Glomerular endothelial cell (primary cell): ENCODE measurements around the gene NCOR2. TPM values are rescaled to one million over a fixed set of nuclear protein-coding genes. Genes with fewer than 3 reads are reported as not detected.
A peak's percentile ranks its signal among the peaks of the same experiment; 100 is the strongest.
"Not testable (repeated sequence)": the region's sequence is repeated elsewhere in the genome, so short reads cannot be mapped to it uniquely, and the experiment has no call there.

Experiments
- DNase-seq: peaks from one replicate; pipeline ENCODE4 v3.0.0-alpha.2; 2011; ENCODE audit warnings: low read depth, low spot score; ENCODE audit errors: extremely low read depth
- total RNA-seq: library from RNA; depleted of rRNA; stranded (reverse); fragments of >200 nt; gene quantifications from 2 replicates; pipeline ENCODE4 v1.2.3, GENCODE V29; 2015

NCOR2 gene
- total RNA-seq, 1 donor from 2014 or later = 295 TPM

DNA sequence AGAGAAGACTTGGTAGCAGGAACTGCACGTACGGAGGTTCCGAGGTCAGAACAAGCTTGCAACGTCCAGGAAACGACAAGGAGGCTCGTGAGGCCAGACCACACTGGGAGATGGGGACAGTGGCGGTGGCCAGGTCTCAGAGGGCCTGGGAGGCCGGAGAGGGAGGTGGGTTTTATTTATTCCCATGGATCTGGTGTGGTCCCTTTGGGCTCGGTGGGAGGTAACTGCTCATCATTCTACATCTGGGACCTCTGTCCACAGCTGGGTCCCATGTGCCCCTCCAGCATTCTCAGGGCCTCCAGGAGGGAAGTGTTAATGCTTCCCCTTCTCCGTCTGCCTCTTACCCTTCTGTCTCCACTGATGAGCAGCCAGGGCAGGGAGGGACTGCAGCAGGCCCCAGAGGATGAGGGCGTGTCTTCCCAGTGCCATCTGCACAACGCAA lies 35.7 kb upstream of the NCOR2 start:
- no peak for DNase-seq

DNA sequence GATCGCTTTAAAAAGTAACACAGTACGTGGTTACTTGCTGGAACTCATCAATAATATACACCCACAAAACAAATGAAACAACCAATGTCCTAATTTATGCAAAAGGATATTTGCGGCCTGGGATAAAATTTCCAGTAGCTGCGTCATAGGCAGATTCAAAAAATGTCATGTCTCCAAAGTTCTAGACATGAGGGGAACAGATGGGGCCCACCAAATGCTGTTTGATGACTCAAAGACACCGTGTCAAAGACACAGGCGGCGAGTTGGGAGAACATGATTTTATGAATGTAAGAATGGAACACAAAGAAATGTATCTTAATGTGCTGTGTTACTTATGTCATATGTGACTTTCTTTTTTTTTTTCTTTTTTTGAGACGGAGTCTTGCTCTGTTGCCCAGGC lies 34.3 kb upstream of the NCOR2 start:
- DNase-seq = no peak

DNA sequence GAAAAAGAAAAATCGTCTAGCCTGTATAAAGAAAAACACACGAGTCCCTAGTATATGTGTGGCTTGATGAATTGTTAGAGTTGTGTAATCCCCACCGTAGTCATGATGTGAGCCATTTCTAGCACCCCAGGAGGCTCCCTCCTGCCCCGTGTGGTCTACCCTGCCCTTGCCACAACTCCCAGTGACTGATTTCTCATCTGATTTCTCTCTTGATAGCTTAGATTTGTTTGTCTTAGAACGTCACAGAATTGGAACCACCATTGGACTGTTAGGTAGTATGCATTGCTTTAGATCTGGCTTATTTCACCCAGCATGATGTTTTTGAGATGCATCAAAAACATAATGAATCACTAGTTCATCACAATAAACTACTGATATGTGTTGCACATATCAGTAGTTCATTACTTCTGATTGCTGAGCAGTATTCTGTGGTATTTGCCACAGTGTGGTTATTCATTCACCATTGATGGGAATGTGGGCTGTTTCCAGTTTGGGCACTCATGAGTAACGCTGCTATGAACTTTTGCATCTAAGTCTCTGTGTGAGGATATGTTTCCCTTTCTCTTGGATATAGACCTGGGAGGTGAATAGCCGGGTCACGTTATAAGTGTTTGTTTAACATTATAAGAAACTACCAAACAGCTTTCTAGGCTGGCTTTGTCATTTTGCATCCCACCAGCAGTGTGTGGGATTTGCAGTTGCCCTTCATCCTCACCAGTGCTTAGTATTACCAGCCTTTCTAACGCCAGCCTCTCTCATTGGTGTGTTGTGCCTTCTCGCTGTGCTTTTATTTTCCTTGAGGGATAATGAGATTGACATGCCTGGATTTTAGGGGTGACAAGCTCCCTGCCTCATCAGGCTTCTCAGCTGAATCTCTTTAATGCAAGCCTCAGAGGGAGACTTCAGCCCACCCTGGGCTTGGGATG lies 31.9 kb upstream of the NCOR2 start:
- no peak for DNase-seq

DNA sequence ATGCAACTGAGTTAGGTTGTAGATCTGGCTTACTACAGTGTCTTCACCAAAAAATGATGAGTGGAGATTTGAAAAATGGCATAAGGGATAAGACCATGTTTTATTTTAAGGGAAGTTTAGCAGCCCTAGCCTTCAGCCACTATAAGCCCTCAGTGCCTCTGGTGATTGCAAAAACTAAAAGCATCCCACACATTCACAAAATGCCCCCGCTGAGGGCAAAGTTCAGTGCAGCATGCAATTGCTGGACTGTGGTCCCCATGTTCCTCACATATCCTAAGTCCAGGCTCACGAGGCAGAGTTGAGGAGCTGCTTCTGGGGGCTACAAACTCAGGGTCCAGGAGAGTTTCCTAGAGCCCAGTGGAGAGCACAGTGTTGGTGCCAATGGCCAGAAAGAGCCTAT lies 29.6 kb upstream of the NCOR2 start:
- DNase-seq = no peak

DNA sequence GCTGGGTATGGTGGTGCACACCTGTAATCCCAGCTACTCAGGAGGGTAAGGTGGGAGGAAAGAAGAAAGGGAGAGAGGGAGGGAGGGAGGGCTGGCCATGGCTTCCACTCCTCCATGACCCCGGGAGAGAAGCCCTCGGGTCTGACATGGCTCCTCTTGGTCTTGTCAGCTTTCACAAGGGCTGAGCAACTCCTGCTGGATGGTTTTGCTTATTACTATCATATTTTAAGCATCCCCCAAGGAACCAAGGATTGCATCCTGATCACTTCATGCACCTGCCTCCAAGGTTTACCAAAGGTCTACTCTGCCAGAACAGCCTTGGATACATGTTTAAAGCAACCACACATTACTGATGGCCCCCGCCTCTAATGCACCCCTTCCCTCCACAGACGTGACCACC lies 28.0 kb upstream of the NCOR2 start:
- no peak for DNase-seq

DNA sequence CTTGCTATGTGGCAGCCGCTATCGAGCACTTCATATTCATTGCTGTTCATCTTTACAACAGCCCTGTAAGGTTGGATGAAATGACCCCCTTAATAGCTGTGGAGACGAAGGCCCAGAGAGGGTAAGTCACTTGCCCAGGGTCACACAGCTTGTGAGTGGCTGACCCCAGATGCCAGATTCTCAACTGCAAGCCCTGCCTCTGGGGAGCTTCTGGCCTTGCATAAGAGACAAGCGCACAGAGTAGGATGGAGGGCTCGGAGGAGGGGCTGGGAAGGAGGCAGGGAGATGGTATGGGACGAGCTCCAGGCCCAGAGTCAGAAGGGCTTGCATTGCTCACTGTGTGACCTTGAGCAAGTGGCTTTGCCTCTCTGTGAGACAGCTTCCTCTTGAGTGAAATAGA lies 27.4 kb upstream of the NCOR2 start:
- DNase-seq = no peak

DNA sequence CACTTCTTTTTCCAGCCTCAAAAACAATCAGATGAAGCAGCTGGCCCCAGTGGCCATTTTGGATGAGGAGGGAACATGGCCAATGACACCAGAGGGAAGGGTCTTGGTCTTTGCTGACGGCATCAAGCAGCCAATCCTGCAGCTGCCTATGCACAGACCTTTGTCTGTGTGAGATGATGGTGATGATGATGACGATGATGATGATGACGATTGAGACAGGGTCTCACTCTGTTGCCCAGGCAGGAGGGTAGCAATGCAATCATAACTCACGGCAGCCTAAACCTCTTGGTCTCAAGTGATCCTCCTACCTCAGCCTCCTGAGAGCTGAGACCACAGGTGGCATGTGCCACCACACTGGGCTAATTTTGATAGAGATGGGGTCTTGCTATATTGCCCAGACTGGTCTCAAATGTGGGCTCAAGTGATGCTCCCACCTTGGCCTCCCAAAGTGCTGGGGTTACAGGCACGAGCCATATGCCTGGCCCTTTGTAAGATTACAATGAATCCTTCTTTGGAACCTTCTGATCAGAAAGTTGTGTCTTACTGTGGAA lies 26.5 kb upstream of the NCOR2 start:
- no peak for DNase-seq

DNA sequence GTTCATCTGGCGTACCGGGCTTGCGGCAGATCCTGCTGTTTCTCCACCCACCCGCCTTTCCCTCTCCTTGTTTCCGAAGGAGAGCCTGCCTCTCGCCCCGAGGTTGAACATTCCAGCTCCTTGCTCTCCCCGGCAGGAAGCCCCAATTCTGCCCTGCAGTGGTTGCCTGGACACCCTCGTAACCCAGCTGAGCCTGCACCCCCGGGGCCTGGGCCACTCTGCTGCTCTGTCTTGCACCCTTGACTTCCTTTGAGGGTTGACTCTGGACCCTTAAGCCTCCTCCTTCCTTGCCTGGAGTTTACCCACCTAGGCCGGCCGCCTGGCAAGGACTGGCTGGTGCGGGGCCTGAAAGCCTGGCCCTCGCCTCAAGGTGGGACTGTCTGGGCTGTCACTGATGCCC lies 25.8 kb upstream of the NCOR2 start:
- DNase-seq = no peak

DNA sequence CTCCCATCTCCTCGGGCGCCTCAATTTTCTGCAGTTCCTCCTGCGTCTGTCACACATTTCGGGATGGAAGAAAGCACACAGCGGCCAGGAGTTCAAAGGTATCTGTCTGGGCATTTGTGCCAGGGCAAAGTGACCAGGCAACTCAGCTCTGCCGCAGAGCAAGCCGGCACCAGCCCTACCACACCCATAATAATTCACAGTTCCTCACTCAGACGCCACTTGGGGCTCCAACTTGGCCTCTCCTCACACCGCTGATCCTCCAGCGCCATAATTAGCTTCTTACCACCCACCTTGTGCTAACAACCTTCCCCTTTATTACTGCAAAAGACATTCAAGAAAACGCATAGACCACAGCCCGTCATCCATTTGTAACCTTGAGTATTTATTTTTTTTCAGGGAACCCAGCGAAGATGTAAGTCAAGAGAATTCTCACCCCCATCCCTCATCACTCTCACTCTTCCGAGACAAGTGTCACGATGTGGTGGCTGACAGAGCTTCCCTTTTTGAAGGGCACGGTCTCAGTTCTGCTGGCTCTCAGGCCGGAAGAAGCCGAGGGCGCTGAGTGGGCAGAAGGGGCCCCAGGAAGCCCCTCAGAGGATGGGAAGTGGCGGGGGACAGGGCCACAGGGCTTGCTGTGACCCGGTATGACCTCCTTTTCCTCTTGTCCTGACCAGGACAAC lies 25.2 kb upstream of the NCOR2 start:
- no peak for DNase-seq

DNA sequence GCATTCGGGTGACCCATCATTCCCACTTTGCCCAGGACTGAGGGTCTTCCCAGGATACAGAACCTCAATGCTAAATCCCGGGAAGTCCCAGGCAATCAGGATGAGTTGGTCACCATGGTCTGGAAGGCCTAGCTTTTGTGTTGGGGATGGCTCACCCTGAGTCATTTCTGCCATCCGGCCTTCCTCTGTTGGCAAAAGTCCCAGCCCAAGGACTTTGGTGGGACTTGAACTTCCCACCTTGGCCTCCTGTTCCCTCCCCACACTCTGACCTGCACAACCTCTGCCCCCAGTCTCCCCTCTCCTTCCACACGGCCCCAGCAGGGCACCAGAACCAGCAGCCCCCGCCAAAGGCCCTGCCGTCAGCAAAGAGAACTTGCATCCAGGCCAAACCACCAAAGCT lies 24.6 kb upstream of the NCOR2 start:
- no peak for DNase-seq

DNA sequence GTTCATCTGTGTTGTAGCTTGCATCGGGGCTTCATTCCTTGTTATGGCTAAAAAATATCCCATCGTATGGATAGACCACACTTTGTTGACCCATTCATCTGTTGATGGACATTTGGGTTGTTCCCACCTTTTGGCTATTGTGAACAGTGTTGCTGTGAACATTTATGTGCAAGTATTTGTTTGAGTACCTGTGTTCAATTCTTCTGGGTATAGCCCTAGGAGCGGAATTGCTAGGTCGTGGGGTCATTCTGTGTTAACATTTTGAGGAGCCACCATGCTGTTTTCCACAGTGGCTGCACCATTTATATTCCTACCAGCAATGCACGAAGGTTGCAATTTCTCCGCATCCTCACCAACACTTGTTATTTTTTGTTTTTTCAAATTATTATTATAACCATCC lies 23.0 kb upstream of the NCOR2 start:
- no peak for DNase-seq

DNA sequence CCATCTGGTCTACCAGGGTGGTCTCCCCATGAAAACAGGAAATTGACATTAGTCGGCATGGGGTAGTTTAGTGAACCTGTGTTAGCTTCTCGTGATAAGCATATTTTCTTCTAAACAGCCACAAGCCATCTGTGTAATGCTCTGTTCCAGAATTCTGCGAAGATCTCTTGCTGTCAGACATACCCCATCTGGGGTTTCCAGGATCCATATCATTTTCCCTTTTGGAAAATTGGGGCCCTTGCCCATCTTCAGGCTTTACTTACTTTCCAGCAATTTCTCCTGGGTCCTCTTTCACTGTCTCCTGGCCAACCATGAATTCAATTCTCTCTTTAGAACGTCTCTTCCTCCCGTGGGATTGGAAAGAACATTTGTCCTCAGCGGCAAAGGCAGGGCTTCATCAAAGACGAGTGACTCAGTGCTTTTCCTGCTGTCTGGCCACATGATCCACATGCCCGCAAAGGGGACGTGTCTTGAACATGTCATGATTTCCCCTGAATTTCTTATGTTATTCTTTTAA lies 21.4 kb upstream of the NCOR2 start:
- no peak for DNase-seq

DNA sequence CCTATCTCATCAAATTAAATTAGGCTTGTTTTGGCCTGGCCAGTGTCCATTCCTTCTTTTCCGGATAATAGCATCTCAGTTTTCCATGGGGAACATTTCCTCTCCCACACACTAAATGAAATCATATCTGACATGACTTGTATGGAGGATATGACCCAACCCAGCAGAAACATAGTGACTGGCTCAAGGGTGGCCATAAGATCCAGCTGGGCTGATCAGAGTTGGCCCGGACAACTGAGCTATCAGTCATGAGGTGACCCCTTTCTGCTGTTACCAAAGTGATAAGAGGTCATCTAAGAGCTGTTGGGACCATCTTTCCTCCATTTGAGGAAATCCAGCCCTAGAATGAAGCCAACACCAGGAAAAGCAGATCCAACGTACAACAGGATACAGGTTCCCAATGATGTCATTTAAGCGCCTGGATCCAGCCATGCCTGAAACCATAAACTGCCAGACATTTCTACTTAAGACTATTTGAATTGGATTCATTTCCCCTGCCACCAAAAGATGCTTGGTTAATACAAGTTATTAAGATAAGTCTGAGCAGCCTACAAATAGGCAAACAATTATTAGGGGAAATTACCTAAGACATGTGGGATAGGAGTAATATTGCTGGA lies 20.7 kb upstream of the NCOR2 start:
- DNase-seq = no peak

DNA sequence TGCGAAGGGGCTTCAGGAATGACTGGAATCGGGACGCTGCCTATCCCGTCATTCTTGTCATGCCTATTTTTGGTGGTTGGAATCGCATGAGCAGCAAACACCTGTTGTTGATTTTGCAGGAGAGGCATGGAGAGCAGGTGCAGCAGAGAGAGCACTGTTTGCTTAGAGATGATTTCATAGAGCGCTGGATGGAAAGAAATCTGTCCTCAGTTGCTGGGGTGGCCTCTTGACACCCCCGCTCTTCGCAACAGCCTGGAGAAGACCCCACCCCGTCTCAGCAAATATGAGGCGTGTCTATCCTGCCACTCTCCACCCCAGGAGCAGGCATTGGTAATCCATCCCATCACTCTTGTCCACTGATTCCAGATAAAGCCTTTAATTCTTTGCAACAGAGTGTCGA lies 19.3 kb upstream of the NCOR2 start:
- DNase-seq = no peak

DNA sequence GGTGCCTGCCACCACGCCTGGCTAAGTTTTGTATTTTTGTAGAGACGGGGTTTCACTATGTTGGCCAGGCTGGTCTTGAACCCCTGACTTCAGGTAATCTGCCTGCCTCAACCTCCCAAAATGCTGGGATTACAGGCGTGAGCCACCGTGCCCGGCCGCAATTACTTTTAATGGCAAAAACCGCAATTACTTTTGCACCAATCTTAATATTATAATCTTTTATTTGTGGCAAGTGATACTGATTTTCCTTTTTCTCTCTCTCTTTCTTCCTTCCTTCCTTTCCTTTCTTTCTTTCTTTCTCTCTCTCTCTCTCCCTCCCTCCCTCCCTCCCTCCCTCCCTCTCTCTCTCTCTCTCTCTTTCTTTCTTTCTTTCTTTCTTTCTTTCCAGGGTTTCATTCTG lies 17.1 kb upstream of the NCOR2 start:
- DNase-seq = not testable (repeated sequence)

DNA sequence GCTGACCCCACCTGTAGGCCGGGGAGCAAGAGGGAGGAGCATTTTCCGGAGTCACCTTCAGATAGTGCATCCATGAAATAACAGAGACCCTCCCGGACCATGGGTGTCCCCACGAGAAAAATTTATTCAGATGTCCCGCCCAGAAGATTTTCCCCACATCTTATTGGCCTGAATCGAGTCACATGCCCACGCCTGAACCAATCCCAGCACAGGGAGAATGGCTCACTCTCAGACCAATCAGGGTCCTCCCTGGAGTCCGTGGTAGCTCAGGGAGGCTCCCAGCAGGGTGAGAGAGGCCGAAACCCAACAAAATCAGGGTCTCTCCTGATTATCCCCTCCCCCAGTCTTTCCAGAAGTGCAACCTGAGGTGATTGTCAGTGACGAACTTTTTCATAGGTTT lies 16.4 kb upstream of the NCOR2 start:
- DNase-seq = no peak

DNA sequence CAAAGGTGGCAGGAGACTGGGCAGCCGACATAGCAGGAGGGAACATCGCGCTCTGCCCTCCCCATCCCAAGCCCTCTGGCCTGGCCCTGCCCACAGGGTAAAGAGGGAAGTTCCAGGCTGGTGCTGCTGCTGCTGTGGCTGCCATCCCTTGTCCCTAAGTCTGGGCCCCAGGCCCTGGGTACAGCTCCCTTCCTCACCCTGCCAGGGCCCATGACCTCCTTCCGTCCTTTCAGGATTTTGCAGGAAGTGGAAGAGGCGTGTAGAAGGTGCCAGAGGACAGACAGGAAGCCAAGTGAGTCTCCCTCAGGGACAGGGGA lies 14.7 kb upstream of the NCOR2 start:
- no peak for DNase-seq

DNA sequence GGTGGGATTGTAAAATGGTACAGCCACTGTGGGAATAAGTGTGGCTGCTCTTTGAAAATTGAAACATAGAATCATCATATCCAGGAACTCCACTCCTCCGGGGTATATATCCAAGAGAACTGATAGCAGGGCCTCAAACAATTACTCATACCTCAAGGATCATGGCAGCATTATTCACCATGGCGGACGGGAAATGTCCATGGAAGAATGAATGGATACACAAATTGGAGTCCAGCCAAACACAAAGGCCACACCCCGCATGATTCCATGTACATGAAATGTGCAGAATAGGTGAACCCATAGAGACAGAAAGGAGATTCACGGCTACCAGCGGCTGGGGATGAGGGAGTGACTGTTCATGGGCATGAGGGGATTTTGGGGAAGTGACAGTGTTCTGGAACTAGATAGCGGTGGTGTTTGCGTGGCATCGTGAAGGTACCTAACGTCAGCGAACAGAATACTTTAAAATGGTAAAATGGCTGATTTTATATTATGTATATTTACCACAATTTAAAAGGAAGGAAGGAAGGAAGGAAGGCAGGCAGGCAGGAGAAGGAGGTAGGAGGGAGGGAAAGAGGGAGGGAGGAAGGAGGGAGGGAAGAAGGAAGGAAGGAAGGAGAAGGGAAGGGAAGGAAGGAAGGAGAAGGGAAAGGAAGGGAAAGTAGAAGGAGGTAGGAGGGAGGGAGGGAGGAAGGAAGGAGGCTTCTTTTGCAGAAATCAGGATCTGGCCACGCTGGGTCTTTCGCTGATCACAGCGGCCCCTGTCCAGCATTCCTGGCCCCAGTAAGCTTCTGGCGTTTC lies 14.1 kb upstream of the NCOR2 start:
- peak; percentile 51 for DNase-seq

DNA sequence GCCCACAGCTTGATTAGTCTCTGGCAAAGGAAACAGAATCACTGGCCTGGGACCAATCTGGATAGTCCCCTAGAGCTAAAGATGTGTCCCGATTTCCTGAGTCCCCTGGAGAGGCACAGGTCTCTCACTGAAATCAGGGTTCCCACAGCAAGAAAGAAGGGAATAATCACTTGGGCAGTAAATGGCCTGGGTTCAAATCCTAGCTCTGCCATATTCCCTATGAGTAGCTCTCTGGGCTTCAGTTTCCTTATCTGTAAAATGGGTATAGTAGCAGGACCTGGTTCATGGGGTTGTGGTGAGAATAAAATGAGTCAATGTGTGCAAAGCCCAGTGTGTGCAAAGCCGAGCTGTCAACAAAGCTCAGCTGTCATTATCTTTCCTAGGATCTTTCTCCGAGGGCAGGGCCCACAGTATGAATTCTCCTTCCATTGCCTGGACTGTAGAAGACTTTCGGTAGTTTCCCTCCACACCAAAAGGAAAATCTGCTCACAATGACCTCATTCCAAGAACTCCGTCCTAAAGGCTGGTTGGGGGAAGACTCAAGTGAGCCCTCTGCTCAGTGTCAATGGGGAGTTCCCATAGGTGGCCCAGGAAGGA lies 12.6 kb upstream of the NCOR2 start:
- no peak for DNase-seq

DNA sequence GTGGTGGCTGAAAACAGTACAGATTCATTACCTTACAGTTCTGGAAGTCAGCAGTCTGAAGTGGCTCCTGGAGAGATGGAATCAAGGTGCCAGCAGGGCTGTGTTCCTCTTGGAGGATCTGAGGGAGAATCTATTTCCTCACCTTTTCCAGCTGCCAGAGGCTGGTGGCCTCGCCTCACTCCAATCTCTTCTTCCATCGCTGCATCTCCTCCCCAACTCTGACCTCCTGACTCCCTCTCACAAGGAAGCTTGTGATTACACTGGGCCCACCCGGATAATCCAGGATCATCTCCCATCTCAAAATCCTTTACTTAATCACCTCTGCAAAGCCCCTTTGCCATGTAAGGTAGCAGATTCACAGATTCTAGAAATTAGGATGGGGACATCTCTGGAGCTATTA lies 11.4 kb upstream of the NCOR2 start:
- no peak for DNase-seq
